CD4-positive, CD25-positive, alpha-beta regulatory T cell (primary cell): ENCODE results near the gene DDX49. TPM values are rescaled to one million over a fixed set of nuclear protein-coding genes. Genes with fewer than 3 reads are reported as not detected.

Experiments
- ATAC-seq, 2 donors: fragments of 150-1000 bp; cut with Tn5 transposase; one replicate each; pipeline ENCODE4 v1.10.0; 2021; ENCODE audit warnings: low read depth in 2 of 2, moderate number of reproducible peaks in 2 of 2, moderate library complexity in 1 of 2
- DNase-seq, 3 donors: peaks; one replicate each; pipeline versions ENCODE4 v3.0.0 to v3.0.0-alpha.2; 2012 to 2022; ENCODE audit warnings: mixed read lengths in 1 of 3
- H3K27ac ChIP-seq: one replicate; pipeline ENCODE4 v1.7.0; 2013; ENCODE audit warnings: mild to moderate bottlenecking, low read length; ENCODE audit not compliant: insufficient read depth, poor library complexity, severe bottlenecking
- H3K27me3 ChIP-seq: one replicate; pipeline ENCODE4 v1.7.0; 2013; ENCODE audit warnings: low read length; ENCODE audit not compliant: control insufficient read depth, insufficient read depth
- H3K36me3 ChIP-seq: one replicate; pipeline ENCODE4 v1.7.0; 2013; ENCODE audit warnings: mild to moderate bottlenecking, low read length, moderate library complexity; ENCODE audit not compliant: control insufficient read depth, insufficient read depth
- H3K4me1 ChIP-seq: 2 replicates; pipeline ENCODE4 v1.7.0; 2013; ENCODE audit warnings: mild to moderate bottlenecking, low read length; ENCODE audit not compliant: insufficient read depth, control insufficient read depth, poor library complexity, severe bottlenecking
- H3K4me3 ChIP-seq: one replicate; pipeline ENCODE4 v1.7.0; 2013; ENCODE audit warnings: low read depth, mild to moderate bottlenecking, low read length, moderate library complexity
- H3K9me3 ChIP-seq, 2 experiments: 1 replicate in 1 of 2; 2 replicates in 1 of 2; pipeline ENCODE4 v1.7.0; 2013; ENCODE audit warnings: low read length in 2 of 2, mild to moderate bottlenecking in 1 of 2, moderate library complexity in 1 of 2; ENCODE audit not compliant: control insufficient read depth in 2 of 2
- H3K27ac Mint-ChIP-seq, 3 donors: one replicate each; pipeline ENCODE4 v1.8.0; 2020 to 2022; ENCODE audit warnings: mild to moderate bottlenecking in 3 of 3, mixed read lengths in 3 of 3, moderate library complexity in 2 of 3
- H3K27me3 Mint-ChIP-seq: one replicate; pipeline ENCODE4 v1.8.0; 2022; ENCODE audit warnings: mild to moderate bottlenecking, mixed read lengths
- H3K36me3 Mint-ChIP-seq: one replicate; pipeline ENCODE4 v1.8.0; 2020; ENCODE audit warnings: mixed read lengths
- H3K4me1 Mint-ChIP-seq, 4 donors: one replicate each; pipeline ENCODE4 v1.8.0; 2020 to 2022; ENCODE audit warnings: mixed read lengths in 4 of 4, mild to moderate bottlenecking in 1 of 4
- H3K4me3 Mint-ChIP-seq, 4 donors: one replicate each; pipeline ENCODE4 v1.8.0; 2020 to 2022; ENCODE audit warnings: mild to moderate bottlenecking in 4 of 4, mixed read lengths in 4 of 4, moderate library complexity in 3 of 4
- H3K9me3 Mint-ChIP-seq, 7 donors: one replicate each; pipeline ENCODE4 v1.8.0; 2020 to 2022; ENCODE audit warnings: mixed read lengths in 7 of 7, mild to moderate bottlenecking in 3 of 7, moderate library complexity in 2 of 7
- polyA plus RNA-seq, 4 donors: library from polyadenylated mRNA; unstranded; fragments of 300-500 nt; fragmentation: Illumina TruSeq; gene quantifications; one replicate each; pipeline ENCODE4 v1.2.3, GENCODE V29; 2021
- total RNA-seq: library from RNA; stranded (reverse); gene quantifications from one replicate; pipeline ENCODE4 v1.2.3, GENCODE V29; 2022

The DDX49 gene
- total and polyA plus RNA-seq, 5 donors from 2014 or later: 21.6 to 48.0 (median 28.9) TPM

GRCh38 chr19:18904334-18905057, 15.0 kb upstream of the DDX49 start:
- DNase-seq (no peak), ATAC-seq (no peak)
- peaks cover 3% of the 10 kb centered on the region for H3K36me3 Mint-ChIP-seq
- no peaks in the 10 kb centered on the region for H3K9me3 Mint-ChIP-seq
- no peak overlapping the region for H3K27ac Mint-ChIP-seq
- H3K4me3 Mint-ChIP-seq: no peak overlapping the region
- Histone ChIP-seq H3K4me1 (no peaks in the 10 kb centered on the region), H3K27me3 (no peaks in the 10 kb centered on the region), H3K27ac (no peak overlapping the region), H3K4me3 (no peak overlapping the region), H3K36me3 (peaks cover 50% of the 10 kb centered on the region), H3K9me3 (no peaks in the 10 kb centered on the region)
- H3K4me1 Mint-ChIP-seq: peaks cover 0 to 3% (median under 1%) of the 10 kb centered on the region in 4 donors
- peaks cover 4% of the 10 kb centered on the region for H3K27me3 Mint-ChIP-seq

DNA sequence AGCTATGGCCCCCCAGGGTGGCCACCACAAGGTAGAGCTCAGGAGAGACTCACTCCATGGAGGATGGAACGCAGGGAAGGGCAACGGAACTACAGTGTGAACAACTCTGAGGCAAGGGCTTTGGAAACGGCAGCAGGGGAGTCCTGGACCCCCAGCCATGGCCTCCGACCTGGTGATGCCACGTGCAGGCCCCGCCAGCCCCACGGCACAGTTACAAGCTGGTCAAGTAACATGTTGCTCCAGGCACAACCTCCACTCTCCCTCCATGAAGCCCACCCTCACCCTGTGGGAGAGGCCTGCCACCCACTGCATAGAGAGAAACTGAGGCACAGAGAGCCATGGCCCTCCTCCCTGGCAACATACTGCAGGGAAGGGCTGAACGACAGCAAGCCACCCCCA, 14.5 kb upstream of the DDX49 start:
- H3K36me3 ChIP-seq: peaks cover 48% of the 10 kb centered on the region
- Mint-ChIP-seq H3K4me3 (no peak overlapping the region), H3K4me1 (peaks cover 0 to 5% (median 1%) of the 10 kb centered on the region in 4 donors), H3K27me3 (peaks cover 4% of the 10 kb centered on the region), H3K36me3 (peaks cover 3% of the 10 kb centered on the region), H3K9me3 (no peaks in the 10 kb centered on the region), H3K27ac (no peak overlapping the region)
- H3K27me3 ChIP-seq: no peaks in the 10 kb centered on the region
- no peaks in the 10 kb centered on the region for H3K4me1 ChIP-seq
- no peak for ATAC-seq
- H3K27ac ChIP-seq: no peak overlapping the region
- H3K4me3 ChIP-seq: no peak overlapping the region
- no peaks in the 10 kb centered on the region for H3K9me3 ChIP-seq
- DNase-seq: no peak

DNA sequence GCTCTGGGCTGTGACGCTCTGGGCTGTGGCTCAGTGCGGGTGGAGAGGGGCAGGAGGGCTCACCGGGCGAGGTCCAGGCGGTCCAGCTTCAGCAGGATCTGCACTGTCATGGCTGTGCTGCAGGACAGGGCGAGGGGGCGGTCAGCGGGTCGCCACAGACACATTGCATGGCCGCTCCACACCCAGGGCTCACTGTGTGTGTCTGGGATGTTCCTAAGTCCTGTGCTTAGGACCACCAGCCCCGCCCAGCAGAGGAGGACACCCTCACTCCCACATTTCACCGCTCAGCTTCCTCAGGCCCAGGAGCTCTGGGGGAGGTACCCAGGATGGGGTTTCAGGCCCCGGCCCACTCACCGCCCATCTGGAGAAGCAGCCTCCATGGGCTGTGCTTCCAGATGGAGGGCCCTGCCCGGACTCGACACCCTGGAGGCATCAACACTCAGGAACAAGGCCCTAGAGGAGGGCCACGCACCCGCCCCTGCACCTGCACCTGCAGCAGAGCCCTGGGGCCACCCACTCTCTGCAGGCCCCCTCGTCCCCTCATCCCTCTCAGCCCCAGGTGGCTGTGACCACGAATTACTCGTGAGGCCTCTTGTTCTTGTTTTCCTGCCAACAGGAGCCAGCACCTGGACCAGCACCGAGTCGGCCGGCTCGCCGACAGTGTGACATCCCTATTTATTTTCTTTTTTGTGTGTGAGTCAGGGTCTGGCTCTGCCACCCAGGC, 13.8 kb upstream of the DDX49 start:
- Mint-ChIP-seq H3K27ac (peak overlapping the region in 1 of 3 donors; percentile 80), H3K36me3 (peaks cover 3% of the 10 kb centered on the region), H3K27me3 (peaks cover 4% of the 10 kb centered on the region), H3K4me3 (no peak overlapping the region), H3K9me3 (no peaks in the 10 kb centered on the region), H3K4me1 (peaks cover 0 to 5% (median 1%) of the 10 kb centered on the region in 4 donors)
- Histone ChIP-seq H3K4me3 (no peak overlapping the region), H3K9me3 (no peaks in the 10 kb centered on the region), H3K4me1 (no peaks in the 10 kb centered on the region), H3K36me3 (peaks cover 45% of the 10 kb centered on the region), H3K27me3 (no peaks in the 10 kb centered on the region), H3K27ac (no peak overlapping the region)
- ATAC-seq: no peak
- no peak for DNase-seq

- no peak for ATAC-seq
- H3K9me3 ChIP-seq: no peaks in the 10 kb centered on the region
- H3K27ac ChIP-seq: no peak overlapping the region
- no peaks in the 10 kb centered on the region for H3K27me3 Mint-ChIP-seq
- H3K36me3 Mint-ChIP-seq: peaks cover 3% of the 10 kb centered on the region
- H3K36me3 ChIP-seq: peaks cover 41% of the 10 kb centered on the region
- DNase-seq: no peak
- H3K4me1 Mint-ChIP-seq: peaks cover 0 to 5% (median 1%) of the 10 kb centered on the region in 4 donors
- no peaks in the 10 kb centered on the region for H3K4me1 ChIP-seq
- H3K4me3 ChIP-seq: no peak overlapping the region
- H3K4me3 Mint-ChIP-seq: no peak overlapping the region
- no peaks in the 10 kb centered on the region for H3K9me3 Mint-ChIP-seq
- no peak overlapping the region for H3K27ac Mint-ChIP-seq
- no peaks in the 10 kb centered on the region for H3K27me3 ChIP-seq
Observed at GRCh38 chr19:18906605-18907519, 12.7 kb upstream of the DDX49 start.

- Histone ChIP-seq H3K4me3 (no peak overlapping the region), H3K27me3 (no peaks in the 10 kb centered on the region), H3K36me3 (peaks cover 41% of the 10 kb centered on the region), H3K9me3 (no peaks in the 10 kb centered on the region), H3K27ac (no peak overlapping the region), H3K4me1 (peaks cover 3% of the 10 kb centered on the region)
- Mint-ChIP-seq H3K27me3 (no peaks in the 10 kb centered on the region), H3K9me3 (no peaks in the 10 kb centered on the region), H3K4me1 (peaks cover 0 to 10% (median 3%) of the 10 kb centered on the region in 4 donors), H3K27ac (no peak overlapping the region), H3K36me3 (peaks cover 8% of the 10 kb centered on the region), H3K4me3 (no peak overlapping the region)
- ATAC-seq (no peak), DNase-seq (no peak)
Observed at GRCh38 chr19:18908917-18909619, 10.4 kb upstream of the DDX49 start.

DNA sequence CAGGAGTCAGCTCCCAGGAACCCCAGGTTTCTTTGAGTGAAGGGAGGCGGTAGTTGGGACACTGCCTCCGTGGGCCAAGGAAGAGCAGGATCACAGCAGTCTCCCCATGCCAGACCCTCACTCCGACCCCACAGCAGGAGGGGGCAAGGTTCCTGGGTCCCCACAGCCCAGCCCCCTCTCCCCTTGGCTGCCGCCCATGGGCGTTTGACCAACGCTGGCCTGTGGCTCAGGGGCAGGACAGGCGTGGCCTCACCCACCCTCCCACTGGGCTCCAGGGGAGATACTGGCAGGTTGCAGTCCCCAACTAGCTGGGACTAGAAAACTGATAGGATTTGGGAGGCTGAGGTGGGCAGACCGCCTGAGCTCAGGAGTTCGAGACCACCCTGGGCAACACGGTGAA, 9.5 kb upstream of the DDX49 start:
- peaks cover 44% of the 10 kb centered on the region for H3K36me3 ChIP-seq
- no peaks in the 10 kb centered on the region for H3K27me3 Mint-ChIP-seq
- ATAC-seq: no peak

DNA sequence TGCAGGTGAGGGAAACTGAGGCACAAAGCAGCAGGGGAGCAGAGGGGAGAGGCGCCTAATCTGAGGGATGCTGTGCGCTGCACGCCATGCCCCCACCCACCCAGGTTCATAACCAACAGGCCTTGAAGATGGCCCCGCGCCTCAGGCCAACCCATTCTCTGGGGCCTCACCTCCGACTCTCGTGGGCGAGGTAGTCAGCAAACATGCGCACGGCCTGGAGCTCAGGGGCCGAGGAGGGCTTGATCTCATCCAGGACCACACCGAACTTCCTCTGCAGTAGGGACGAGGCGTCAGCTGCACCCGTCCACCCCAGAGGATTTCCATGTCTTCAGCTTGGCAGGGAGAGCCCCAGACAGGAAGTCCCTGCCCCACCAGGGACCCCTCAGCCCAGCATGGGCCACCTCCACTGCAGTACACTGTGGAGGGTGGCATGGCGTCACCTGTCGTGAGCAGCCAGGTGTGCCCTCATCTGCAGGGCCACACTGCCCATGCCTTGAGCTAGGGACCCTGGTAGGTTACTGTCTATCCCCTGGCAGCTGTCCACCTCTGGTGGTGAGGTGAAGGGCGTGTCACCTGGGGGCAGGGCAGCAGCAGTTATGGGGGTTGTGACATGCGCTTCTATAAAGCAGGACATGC, 8.6 kb upstream of the DDX49 start:
- Mint-ChIP-seq H3K4me1 (peaks cover 0 to 23% (median 6%) of the 10 kb centered on the region in 4 donors), H3K4me3 (no peak overlapping the region), H3K9me3 (no peaks in the 10 kb centered on the region), H3K27me3 (no peaks in the 10 kb centered on the region), H3K36me3 (peaks cover 11% of the 10 kb centered on the region), H3K27ac (peak overlapping the region in 1 of 3 donors; percentile 67)
- no peak overlapping the region for H3K4me3 ChIP-seq
- ATAC-seq: no peak
- no peaks in the 10 kb centered on the region for H3K9me3 ChIP-seq
- H3K27me3 ChIP-seq: no peaks in the 10 kb centered on the region
- no peak overlapping the region for H3K27ac ChIP-seq
- no peak for DNase-seq
- peaks cover 44% of the 10 kb centered on the region for H3K36me3 ChIP-seq
- H3K4me1 ChIP-seq: peaks cover 7% of the 10 kb centered on the region

More for the DNA sequence above, 9.5 kb upstream of the DDX49 start:
- Histone ChIP-seq H3K27ac (no peak overlapping the region), H3K27me3 (no peaks in the 10 kb centered on the region), H3K4me1 (peaks cover 3% of the 10 kb centered on the region), H3K4me3 (no peak overlapping the region), H3K9me3 (no peaks in the 10 kb centered on the region)
- Mint-ChIP-seq H3K4me3 (no peak overlapping the region), H3K9me3 (no peaks in the 10 kb centered on the region), H3K36me3 (peaks cover 8% of the 10 kb centered on the region), H3K27ac (no peak overlapping the region), H3K4me1 (peaks cover 0 to 18% (median 3%) of the 10 kb centered on the region in 4 donors)
- DNase-seq: no peak
